CD4-positive, alpha-beta T cell treated with Interleukin-4 for 4 hours (primary cell): ENCODE data around the gene PDIA3.
A peak's percentile ranks its signal among the peaks of the same experiment; 100 is the strongest.
"Not testable (repeated sequence)": the region's sequence is repeated elsewhere in the genome, so short reads cannot be mapped to it uniquely, and the experiment has no call there.

ENCODE experiments used
- DNase-seq: peaks from one replicate; pipeline ENCODE4 v3.0.0-alpha.2; 2020

Gene PDIA3

GRCh38 chr15:43777267-43777914, 31.2 kb downstream of the PDIA3 start:
- DNase-seq = peak; percentile 75

GRCh38 chr15:43779016-43779415, 32.8 kb downstream of the PDIA3 start:
- DNase-seq = no peak

GRCh38 chr15:43789409-43789808, 43.2 kb downstream of the PDIA3 start:
- DNase-seq = no peak

GRCh38 chr15:43791993-43792760, 45.9 kb downstream of the PDIA3 start, which contains the start of gene SERF2:
Gene SERF2, plus strand, starts transcription at chr15:43792320. Its CDS starts 57 bp downstream, at chr15:43792377.
- peak; percentile 100 for DNase-seq

GRCh38 chr15:43792761-43793476, 46.7 kb downstream of the PDIA3 start:
- DNase-seq = peak; percentile 37

GRCh38 chr15:43793647-43794046, 47.4 kb downstream of the PDIA3 start:
- DNase-seq = no peak

- DNase-seq = no peak
Observed at GRCh38 chr15:43794269-43795037, 48.2 kb downstream of the PDIA3 start.

GRCh38 chr15:43795197-43795596, 49.0 kb downstream of the PDIA3 start:
- no peak for DNase-seq

- DNase-seq = no peak
Observed at GRCh38 chr15:43795997-43796396, 49.8 kb downstream of the PDIA3 start.

- DNase-seq = no peak
Observed at GRCh38 chr15:43796566-43796965, 50.3 kb downstream of the PDIA3 start.

- DNase-seq = no peak
Observed at GRCh38 chr15:43799209-43799944, 53.1 kb downstream of the PDIA3 start.

GRCh38 chr15:43799945-43800285, 53.7 kb downstream of the PDIA3 start, which contains the start of gene SERINC4:
Gene SERINC4, minus strand, starts transcription at chr15:43800220. Its CDS starts 234 bp downstream, at chr15:43799986.
- DNase-seq = no peak

GRCh38 chr15:43800286-43801141, 54.3 kb downstream of the PDIA3 start, which contains the start of gene HYPK:
Gene HYPK, plus strand, starts transcription at chr15:43800599. Its CDS starts 24 bp downstream, at chr15:43800623.
- peak; percentile 89 for DNase-seq

GRCh38 chr15:43802676-43803075, 56.4 kb downstream of the PDIA3 start:
- not testable (repeated sequence) for DNase-seq

- no peak for DNase-seq
Observed at GRCh38 chr15:43808435-43808950, 62.3 kb downstream of the PDIA3 start.

- no peak for DNase-seq
Observed at GRCh38 chr15:43808960-43809678, 62.9 kb downstream of the PDIA3 start.

GRCh38 chr15:43815064-43815463, 68.8 kb downstream of the PDIA3 start:
- not testable (repeated sequence) for DNase-seq

- DNase-seq = no peak
Observed at GRCh38 chr15:43821505-43821904, 75.3 kb downstream of the PDIA3 start.
